ENCODE data around the gene HSPB6.

The HSPB6 gene

GRCh38 chr19:35746531-35746930 lies 10.3 kb downstream of the HSPB6 start:
- DNase-seq (ENCODE audit: low read depth in 1 of 2, low spot score in 1 of 2): peak; percentile 42 to 50
- H3K4me3 ChIP-seq (replicated peaks; ENCODE audit: insufficient read depth, low read length): peak overlapping the region; percentile 79
- no peak for TF ChIP-seq GABPA (IDR thresholded peaks at IDR 0.05; ENCODE audit: low read depth)
- TF ChIP-seq SPI1 (IDR thresholded peaks at IDR 0.05; ENCODE audit: borderline replicate concordance, low read depth): peak; percentile 12; the same call in 1 of the 2 replicates
- H3K27ac ChIP-seq (replicated peaks): peak overlapping the region; percentile 98
- H3K27me3 ChIP-seq (ENCODE audit: insufficient read depth, poor library complexity, severe bottlenecking): no peaks in the 10 kb centered on the region

DNA sequence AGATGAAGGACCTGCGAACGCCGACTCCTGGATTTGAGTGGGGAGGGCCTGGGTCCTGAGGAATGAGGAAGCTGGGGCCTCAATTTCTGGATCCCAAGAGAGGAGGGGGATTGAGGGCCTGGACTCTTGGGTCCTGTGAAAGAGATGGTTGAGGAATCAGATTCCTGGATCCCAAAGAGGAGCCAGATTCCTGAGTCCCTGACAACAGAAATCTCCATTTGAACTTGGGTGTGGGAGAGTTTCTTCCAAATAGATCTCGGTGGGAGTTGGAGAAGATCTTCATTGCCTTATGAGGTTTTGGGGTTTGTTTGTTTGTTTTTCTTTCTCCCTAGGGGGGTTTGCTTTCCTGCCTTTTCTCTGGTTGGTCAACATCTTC lies 10.8 kb downstream of the HSPB6 start:
- Histone ChIP-seq H3K27ac (replicated peaks) (peak overlapping the region; percentile 98), H3K4me3 (replicated peaks; ENCODE audit: insufficient read depth, low read length) (peak overlapping the region; percentile 79), H3K27me3 (ENCODE audit: insufficient read depth, poor library complexity, severe bottlenecking) (no peaks in the 10 kb centered on the region)
- TF ChIP-seq SPI1 (IDR thresholded peaks at IDR 0.05; ENCODE audit: borderline replicate concordance, low read depth): no peak
- no peak for TF ChIP-seq GABPA (IDR thresholded peaks at IDR 0.05; ENCODE audit: low read depth)
- TF ChIP-seq POLR2AphosphoS5 (IDR thresholded peaks at IDR 0.05; ENCODE audit: low read depth): no peak
- no peak for TF ChIP-seq REST (IDR thresholded peaks at IDR 0.05; ENCODE audit: insufficient replicate concordance, low read depth)
- TF ChIP-seq CTCF (IDR thresholded peaks at IDR 0.05; ENCODE audit: insufficient read depth, low read length): no peak
- DNase-seq (ENCODE audit: low read depth in 1 of 2, low spot score in 1 of 2): no peak

DNA sequence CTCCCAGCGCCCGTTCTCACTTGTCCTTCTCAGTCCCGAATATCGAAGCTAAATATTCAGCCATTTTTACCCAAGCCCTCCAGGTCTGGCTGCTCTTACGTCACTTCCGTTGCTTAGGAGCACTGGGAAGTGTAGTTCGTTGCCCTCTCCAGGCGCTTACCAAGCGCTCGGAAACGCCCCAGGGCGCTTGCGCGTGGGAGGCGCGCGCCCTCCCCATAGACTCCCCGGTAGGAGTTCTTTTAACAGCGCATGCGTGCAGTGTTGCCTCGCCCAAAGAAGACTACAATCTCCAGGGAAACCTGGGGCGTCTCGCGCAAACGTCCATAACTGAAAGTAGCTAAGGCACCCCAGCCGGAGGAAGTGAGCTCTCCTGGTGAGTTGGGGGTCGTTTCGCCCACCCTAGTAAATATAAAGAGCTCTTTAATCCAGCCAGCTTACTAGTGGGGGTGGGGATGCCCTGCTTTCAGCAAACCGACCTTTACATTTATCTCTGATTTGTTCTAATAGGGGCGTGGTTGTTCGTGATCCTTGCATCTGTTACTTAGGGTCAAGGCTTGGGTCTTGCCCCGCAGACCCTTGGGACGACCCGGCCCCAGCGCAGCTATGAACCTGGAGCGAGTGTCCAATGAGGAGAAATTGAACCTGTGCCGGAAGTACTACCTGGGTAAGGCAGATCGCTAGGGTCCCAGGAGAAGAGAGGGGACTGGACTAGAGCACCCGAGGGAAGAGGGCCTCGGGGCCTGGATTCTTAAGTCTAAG lies 11.3 kb downstream of the HSPB6 start, which contains the start of the genes PSENEN and U2AF1L4:
Gene PSENEN, plus strand, starts transcription at position 324 of the 759 bp plus-strand sequence. Its CDS starts 280 bp downstream, at position 604.
Gene U2AF1L4, minus strand, starts transcription at position 91 of the 759 bp plus-strand sequence. Its CDS starts 27 bp downstream, at position 64.
- peak within 1 kb of the TSS; percentile 98 for H3K27ac ChIP-seq (replicated peaks)
- peak; percentile 98 to 99 for DNase-seq (ENCODE audit: low read depth in 1 of 2, low spot score in 1 of 2)
- no peaks in the 10 kb centered on the region for H3K27me3 ChIP-seq (ENCODE audit: insufficient read depth, poor library complexity, severe bottlenecking)
- peak within 1 kb of the TSS; percentile 79 for H3K4me3 ChIP-seq (replicated peaks; ENCODE audit: insufficient read depth, low read length)
- no peak for TF ChIP-seq REST (IDR thresholded peaks at IDR 0.05; ENCODE audit: insufficient replicate concordance, low read depth)
- TF ChIP-seq POLR2AphosphoS5 (IDR thresholded peaks at IDR 0.05; ENCODE audit: low read depth): no peak
- TF ChIP-seq CTCF (IDR thresholded peaks at IDR 0.05; ENCODE audit: insufficient read depth, low read length): no peak
- peak; percentile 36; the same call in 1 of the 2 replicates for TF ChIP-seq SPI1 (IDR thresholded peaks at IDR 0.05; ENCODE audit: borderline replicate concordance, low read depth)
- TF ChIP-seq GABPA (IDR thresholded peaks at IDR 0.05; ENCODE audit: low read depth): peak; percentile 88

DNA sequence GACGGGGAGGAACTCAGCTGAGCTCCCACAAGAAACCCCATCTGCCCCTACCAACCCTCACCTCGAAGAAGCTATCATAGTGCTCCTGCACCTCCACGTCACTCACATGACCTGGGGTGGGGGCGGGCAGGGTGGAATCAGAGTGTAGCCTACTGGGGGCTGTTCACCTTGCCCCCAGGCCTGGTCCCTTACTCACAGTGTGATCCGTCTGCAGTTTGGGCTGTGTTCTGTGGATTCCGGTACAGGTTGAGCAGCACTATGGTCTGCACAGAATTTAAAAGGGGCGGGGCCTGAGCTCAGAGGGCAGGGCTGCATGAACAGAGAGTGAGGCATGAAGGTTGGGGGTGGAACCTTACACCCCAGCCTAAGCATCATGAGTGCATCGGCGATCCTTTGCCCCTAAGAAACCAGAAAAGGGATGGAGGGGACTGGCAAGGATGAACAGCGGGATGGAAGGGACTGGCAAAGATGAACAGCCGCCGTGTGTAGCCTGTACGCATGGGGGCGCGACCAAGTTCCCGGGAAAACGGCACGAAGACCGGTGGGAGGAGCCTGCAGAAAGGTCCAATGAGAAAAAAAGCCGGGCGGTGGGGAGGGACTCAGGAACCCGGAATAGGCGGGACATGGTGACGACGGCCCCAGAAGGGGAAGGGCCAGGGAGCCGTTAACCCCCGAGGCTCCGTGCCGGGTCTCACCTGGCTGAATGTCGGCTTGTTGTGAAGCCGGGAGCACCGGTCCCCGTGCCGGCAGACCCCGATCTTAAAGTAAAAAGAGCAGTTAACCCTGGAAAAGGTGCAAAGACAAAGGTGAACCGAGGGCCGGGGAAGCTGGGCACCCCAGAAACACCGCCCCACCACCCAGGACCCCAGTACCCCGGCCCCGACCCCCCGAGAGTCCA lies 12.2 kb downstream of the HSPB6 start:
- TF ChIP-seq REST (IDR thresholded peaks at IDR 0.05; ENCODE audit: insufficient replicate concordance, low read depth): peak; percentile 27
- TF ChIP-seq GABPA (IDR thresholded peaks at IDR 0.05; ENCODE audit: low read depth): no peak
- peak; percentile 53; the same call in 1 of the 2 replicates for TF ChIP-seq POLR2AphosphoS5 (IDR thresholded peaks at IDR 0.05; ENCODE audit: low read depth)
- no peak for TF ChIP-seq CTCF (IDR thresholded peaks at IDR 0.05; ENCODE audit: insufficient read depth, low read length)
- peak; percentile 47; the same call in 1 of the 2 replicates for TF ChIP-seq SPI1 (IDR thresholded peaks at IDR 0.05; ENCODE audit: borderline replicate concordance, low read depth)
- no peaks in the 10 kb centered on the region for H3K27me3 ChIP-seq (ENCODE audit: insufficient read depth, poor library complexity, severe bottlenecking)

More for the DNA sequence above, 12.2 kb downstream of the HSPB6 start:
- DNase-seq (ENCODE audit: low read depth in 1 of 2, low spot score in 1 of 2): peak; percentile 90 to 98
- Histone ChIP-seq H3K27ac (replicated peaks) (peak overlapping the region; percentile 98), H3K4me3 (replicated peaks; ENCODE audit: insufficient read depth, low read length) (peak overlapping the region; percentile 55)

Data from HL-60 (cell line).